GM10248 (cell line): Measurements from ENCODE around the gene RBM46.

ENCODE experiments used
- CTCF ChIA-PET: fragments of 300-600 bp; sonication (Branson Sonifier 250); formaldehyde crosslinking; extraction: SDS; loops from one replicate; lab custom pipeline; 2021; ENCODE audit warnings: antibody characterized with exemption; lab: Yijun Ruan, JAX
- POLR2A ChIA-PET: fragments of 350-650 bp; sonication (Branson Sonifier 250); formaldehyde crosslinking; extraction: SDS; loops from one replicate; lab custom pipeline; 2020; ENCODE audit warnings: antibody characterized with exemption; lab: Yijun Ruan, JAX
- DNase-seq: peaks from one replicate; pipeline ENCODE4 v3.0.0; 2012; ENCODE audit errors: extremely low spot score
- TF ChIP-seq, protein P1 (sequence below): IDR thresholded peaks from 2 replicates; pipeline ENCODE4 v1.5.1; 2012; ENCODE audit warnings: mild to moderate bottlenecking, low read depth; ENCODE audit errors: extremely low read depth, missing control alignments, control extremely low read depth

Gene RBM46, protein sequence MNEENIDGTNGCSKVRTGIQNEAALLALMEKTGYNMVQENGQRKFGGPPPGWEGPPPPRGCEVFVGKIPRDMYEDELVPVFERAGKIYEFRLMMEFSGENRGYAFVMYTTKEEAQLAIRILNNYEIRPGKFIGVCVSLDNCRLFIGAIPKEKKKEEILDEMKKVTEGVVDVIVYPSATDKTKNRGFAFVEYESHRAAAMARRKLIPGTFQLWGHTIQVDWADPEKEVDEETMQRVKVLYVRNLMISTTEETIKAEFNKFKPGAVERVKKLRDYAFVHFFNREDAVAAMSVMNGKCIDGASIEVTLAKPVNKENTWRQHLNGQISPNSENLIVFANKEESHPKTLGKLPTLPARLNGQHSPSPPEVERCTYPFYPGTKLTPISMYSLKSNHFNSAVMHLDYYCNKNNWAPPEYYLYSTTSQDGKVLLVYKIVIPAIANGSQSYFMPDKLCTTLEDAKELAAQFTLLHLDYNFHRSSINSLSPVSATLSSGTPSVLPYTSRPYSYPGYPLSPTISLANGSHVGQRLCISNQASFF

DNA sequence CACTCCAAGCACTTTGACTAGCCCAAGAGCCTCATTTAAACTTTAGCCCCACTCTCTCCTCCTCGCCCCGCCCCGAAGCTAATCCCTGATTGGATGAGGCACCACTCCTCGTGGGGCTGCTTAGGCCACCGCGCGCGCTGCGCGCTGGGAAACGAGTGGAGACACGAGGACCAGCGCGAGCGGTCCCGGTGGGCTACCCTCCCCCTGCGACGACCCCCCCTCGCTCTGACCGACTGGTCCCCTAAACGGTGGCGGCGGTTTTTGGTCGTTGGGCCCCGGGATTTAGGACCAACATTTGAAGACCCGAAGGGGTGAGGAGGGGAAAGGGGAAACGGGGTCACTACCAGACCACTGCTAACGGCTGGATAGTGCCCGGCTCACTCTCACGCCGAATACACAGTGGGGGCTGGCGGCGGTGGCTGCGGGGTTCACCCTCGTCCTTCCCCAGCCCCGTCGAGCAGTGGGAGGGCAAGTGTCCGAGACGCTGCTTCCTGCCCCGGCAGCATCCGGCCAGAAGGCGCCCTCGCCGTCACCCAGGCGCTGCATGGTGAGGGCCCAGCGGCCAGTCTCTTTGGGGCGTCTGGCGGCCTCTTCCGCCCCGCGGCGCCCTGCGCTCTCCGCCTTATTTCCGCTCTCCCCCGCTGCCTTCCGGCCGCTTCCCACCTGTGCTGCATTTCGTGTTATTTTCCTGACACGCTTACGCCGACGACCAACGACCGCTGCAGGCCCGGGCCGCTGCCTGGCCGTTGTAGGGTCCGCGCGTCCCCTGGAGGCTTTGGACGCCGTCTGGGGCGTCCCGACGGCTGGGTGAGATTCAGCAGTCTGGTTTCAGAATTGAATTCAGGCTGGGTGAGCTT is at the start of gene RBM46:
Gene RBM46, plus strand, starts transcription at position 147 of the 857 bp plus-strand sequence. CDS start 15,481 bp downstream, outside the sequence.
- CTCF ChIA-PET: interaction anchor here (0.9 kb wide), 1 partner anchor 14 kb away, joined by 3 read pairs; no protein-coding TSS in a partner anchor
- POLR2A ChIA-PET: no interaction called here
- TF ChIP-seq, protein P1, sequence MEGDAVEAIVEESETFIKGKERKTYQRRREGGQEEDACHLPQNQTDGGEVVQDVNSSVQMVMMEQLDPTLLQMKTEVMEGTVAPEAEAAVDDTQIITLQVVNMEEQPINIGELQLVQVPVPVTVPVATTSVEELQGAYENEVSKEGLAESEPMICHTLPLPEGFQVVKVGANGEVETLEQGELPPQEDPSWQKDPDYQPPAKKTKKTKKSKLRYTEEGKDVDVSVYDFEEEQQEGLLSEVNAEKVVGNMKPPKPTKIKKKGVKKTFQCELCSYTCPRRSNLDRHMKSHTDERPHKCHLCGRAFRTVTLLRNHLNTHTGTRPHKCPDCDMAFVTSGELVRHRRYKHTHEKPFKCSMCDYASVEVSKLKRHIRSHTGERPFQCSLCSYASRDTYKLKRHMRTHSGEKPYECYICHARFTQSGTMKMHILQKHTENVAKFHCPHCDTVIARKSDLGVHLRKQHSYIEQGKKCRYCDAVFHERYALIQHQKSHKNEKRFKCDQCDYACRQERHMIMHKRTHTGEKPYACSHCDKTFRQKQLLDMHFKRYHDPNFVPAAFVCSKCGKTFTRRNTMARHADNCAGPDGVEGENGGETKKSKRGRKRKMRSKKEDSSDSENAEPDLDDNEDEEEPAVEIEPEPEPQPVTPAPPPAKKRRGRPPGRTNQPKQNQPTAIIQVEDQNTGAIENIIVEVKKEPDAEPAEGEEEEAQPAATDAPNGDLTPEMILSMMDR: no peak
- DNase-seq: no peak

DNA sequence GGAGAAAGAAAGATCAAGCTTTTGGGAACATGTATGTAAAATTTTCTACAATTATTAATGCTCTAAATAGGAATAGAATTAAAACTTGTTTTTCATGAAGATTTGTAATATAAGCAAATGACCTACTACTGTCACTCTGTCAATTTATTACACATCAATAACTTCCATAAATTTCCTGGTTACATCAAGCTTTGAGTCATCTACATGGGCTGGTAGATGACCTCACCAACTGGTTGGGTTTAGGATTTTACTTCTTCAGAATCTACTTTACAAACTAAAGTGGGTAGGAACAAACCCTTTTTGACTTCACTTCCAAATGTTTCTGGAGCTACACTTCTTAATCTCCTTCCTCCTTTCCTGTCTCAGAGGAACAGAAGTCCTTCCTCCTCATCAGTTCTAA is 49.3 kb upstream of the RBM46 start:
- ChIA-PET POLR2A (no interaction called here), CTCF (no interaction called here)
- TF ChIP-seq, protein P1: no peak
- no peak for DNase-seq

DNA sequence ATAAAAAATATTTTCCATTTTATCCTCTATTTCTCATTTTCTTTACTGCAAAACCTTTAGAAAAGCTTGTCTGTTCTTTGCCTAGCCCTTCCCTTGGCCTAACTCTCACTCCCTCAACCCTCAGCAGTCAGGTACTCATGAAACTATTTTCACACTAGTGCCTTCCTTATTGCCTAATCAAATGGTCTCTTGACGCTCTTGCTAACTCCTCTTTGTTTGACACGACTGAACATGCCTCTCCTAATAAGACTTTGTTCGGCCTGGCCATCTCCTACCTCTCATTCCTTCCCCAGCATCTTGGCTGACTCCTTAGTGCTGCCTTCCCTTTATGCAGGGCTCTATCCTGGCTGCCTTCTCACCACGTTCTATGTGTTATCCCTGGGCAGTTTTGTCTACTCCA is 48.4 kb upstream of the RBM46 start:
- ChIA-PET CTCF (no interaction called here), POLR2A (no interaction called here)
- no peak for DNase-seq
- TF ChIP-seq, protein P1: no peak

DNA sequence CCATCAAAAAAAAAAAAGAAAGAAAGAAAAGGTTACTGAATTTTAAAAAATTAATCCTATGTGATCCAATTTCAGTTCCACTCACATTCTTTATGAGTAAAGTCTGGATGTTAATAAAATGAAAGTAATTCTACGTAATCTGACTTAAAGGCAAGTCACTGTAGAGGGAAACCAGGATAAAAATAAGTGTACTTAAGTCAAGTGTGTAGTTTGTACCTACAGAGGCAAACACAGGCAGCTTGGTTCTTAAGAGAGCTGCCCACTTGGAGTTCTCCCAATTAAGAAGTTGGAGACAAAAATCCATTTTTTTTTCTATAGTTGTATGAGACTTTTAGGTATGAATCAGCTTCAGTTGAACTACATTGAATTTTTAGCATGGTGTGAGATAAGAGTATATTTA is 44.3 kb upstream of the RBM46 start:
- ChIA-PET POLR2A (no interaction called here), CTCF (interaction anchor here (1.1 kb wide), 1 partner anchor 28 kb away, joined by 3 read pairs; no protein-coding TSS in a partner anchor)
- TF ChIP-seq, protein P1: no peak
- DNase-seq: no peak

DNA sequence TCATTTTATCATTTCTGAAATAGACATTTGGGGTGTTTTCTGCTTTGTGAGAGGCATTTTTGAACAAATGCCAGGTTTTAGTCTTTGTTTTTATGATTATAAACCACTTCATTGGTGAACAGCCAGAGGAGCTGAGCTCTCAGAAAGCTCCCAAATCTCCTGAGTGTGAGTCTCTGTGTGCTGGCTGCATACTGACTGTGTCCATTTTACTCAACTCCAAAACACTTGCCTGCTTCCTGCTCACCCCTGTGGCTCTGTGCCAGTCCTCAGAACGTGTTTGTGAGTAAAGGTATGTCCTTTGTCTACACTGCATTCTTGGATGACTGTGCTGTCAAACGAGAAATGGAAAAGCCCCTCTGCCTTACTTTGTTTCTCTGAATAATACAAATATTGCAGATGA is 42.6 kb upstream of the RBM46 start:
- POLR2A ChIA-PET: no interaction called here
- no peak for DNase-seq
- TF ChIP-seq, protein P1: no peak
- CTCF ChIA-PET: no interaction called here

DNA sequence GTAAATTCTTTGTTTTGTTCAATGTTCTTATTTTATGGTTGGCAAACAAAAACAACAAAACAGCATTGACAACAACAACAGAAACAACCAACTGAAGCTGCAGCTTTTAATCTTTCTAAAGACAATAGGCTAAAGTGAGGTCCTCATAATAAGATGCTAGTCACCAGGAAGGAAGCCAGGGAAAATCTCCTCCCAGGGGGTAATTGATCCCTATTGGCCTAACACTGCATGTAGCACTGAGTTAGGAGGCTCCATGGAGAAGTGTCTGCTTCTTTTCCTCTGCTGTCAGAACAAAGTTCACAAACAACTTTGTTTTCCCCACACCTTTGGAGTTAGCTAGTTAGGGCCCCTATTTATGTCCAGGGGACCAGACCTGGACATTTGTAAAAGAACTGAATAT is 42.0 kb upstream of the RBM46 start:
- ChIA-PET CTCF (interaction anchor here (0.9 kb wide), 1 partner anchor 9 kb away, joined by 3 read pairs; no protein-coding TSS in a partner anchor), POLR2A (no interaction called here)
- TF ChIP-seq, protein P1: no peak

More for the DNA sequence above, 42.0 kb upstream of the RBM46 start:
- DNase-seq: no peak
